GM12872 (cell line): ENCODE data around the gene COLEC12.

Source experiments
- TF ChIP-seq, protein P1 (sequence below): IDR thresholded peaks from 3 replicates; pipeline ENCODE4 v1.5.1; 2011; ENCODE audit warnings: low read depth, mild to moderate bottlenecking, low read length, moderate library complexity; ENCODE audit not compliant: insufficient read depth

COLEC12 gene

DNA sequence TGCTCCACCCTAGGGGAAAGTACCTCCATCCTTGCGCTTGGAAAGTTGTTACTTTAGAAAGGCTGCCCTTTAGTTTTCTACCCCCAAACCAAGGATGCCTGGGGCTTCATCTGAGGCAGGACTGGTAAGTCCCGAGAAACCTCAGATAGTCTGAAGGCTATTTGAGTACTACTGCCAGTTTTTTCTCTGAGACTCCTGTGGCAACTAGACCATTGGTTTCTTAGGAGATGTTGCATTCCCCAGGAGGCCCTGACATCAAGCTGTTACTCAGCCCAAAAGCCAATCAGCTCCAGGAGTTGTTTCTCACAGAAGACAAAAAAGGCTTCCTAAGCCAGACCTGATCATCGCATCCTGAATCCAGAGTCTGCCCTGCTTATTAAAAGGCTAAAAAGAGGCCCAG, 67.2 kb downstream of the COLEC12 start:
- TF ChIP-seq, protein P1, sequence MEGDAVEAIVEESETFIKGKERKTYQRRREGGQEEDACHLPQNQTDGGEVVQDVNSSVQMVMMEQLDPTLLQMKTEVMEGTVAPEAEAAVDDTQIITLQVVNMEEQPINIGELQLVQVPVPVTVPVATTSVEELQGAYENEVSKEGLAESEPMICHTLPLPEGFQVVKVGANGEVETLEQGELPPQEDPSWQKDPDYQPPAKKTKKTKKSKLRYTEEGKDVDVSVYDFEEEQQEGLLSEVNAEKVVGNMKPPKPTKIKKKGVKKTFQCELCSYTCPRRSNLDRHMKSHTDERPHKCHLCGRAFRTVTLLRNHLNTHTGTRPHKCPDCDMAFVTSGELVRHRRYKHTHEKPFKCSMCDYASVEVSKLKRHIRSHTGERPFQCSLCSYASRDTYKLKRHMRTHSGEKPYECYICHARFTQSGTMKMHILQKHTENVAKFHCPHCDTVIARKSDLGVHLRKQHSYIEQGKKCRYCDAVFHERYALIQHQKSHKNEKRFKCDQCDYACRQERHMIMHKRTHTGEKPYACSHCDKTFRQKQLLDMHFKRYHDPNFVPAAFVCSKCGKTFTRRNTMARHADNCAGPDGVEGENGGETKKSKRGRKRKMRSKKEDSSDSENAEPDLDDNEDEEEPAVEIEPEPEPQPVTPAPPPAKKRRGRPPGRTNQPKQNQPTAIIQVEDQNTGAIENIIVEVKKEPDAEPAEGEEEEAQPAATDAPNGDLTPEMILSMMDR: no peak

DNA sequence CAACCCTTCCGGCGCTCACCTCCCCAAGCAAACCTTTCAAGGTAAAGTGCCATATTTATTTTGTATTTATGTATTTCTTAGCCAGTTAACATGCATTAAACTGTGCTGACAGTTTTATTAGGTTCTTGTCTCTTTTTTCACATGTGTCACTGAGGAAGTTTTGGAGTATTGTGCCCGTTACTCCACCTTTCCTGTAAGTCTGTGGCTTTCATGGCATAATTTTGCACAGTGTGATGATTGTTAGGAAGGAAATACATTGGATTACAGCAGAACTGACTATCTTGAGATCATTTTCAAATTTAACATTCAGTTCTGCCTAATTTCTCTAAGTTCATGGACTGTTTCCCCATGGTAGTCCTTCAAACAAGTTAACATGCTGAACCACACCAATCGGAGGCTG, 67.7 kb downstream of the COLEC12 start:
- TF ChIP-seq, protein P1: no peak

DNA sequence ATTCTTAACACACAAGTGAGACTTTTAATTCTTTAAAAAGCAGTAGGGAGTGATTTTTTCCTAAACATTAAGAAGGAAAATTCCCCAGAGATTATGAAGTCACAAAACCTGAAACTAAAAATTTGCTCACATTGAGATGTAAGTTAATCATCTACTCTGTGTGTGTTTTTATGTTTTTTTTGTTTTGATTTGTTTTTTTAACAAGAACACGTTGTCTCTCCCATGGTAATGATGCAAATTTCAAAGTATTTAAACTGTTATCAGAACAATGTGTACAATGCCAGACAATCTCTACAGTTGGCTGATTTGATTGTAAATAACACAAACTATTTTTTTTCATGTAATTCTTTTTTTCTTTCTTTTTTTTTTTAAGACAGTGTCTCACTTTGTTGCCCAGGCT, 71.5 kb downstream of the COLEC12 start:
- TF ChIP-seq, protein P1: no peak

DNA sequence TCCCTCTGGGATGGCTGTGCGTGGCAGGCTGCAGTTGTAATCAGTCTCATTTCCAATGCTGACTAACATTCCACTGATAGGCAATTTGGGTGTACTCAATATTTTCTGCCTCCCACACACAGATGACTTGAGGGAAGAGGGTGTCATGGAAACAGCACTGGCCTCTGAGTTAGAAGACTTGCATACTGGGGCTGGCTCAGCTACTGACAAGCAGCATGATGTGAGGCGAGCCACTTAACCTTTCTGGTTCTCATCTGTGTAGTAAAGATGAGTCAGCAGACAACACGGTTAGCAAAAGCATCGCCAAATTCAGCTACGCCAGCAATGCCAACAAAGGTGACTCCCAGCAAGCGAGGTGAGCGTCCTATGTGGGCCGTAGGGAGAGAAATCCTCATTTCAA, 73.5 kb downstream of the COLEC12 start:
- TF ChIP-seq, protein P1: no peak

DNA sequence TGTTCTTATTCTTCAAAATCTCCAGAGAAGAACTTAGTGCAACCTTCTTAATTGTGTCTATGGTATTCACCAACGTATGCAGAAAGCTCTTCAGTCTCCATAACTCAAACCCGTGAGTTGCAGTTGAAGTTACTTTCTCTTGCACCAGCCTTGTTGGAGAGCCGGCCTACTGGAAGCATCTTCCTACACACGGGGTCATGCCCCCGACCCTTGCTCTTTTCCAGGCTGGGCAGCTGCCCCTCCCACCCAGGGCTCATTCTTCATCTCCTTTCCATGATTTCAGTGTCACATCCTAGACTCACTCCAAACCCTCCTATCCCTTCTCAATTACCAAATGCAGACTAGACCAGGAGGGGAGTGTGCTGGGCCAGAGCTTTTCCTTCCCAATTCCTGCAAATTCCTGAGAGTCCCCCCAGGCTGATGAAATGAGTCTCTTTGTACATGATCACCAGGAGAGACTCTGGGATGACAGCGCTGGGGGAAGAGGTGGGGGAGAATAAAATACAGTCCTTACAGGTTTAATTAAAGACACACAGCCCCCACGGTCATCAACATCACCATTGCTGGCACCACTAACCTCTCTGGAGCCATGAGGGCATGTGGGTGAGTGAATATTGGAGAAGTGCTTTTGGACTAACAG, 75.3 kb downstream of the COLEC12 start:
- TF ChIP-seq, protein P1: no peak

DNA sequence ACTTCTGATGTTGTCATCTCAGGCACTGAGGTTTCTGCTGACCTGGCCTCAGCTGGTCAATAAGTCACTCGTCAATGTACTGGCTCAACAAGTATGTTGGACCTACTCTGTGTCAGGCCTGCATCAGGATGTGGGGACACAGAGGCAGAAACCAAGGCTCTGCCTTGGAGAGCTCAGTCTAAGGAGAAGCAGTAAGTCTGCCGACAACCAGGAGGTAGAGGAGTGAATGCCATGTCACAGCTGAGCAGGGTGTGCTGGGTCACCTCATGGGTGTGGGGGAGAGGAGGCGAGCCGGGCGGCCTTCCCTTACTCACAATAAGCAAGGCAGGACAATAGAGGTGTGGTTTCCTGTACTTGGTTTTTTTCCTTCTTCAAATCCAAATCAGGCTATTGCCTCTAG, 75.8 kb downstream of the COLEC12 start:
- TF ChIP-seq, protein P1: no peak

DNA sequence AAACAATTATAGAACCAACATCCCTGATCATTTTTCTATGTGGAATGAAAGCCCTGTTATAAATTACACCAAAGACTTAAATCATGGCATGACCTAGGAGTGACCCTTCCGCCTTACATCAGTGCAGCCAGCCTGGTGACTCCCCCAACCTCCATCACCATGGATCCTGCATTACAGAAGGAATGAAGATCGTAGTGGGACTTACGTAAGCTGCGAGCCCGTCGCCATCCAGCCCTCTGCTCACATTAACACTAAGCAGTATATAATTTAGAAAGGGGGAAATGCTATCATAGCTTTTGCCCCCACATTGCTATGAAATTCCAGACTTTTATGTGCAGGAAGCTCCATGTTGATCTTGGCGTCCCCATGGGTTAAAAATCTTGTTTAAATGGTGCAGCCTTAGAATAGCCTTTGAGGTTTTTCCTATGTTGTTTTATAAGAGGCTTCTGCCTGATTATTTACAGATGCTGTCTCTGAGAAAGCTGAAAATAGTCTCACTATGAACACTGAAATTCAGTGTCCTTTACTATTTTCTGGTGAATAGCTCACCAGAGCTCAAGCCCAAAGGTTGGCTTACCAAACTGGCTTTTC, 76.3 kb downstream of the COLEC12 start:
- TF ChIP-seq, protein P1: no peak
